ENCODE measurements around the gene KCNJ10.

KCNJ10 gene

DNA sequence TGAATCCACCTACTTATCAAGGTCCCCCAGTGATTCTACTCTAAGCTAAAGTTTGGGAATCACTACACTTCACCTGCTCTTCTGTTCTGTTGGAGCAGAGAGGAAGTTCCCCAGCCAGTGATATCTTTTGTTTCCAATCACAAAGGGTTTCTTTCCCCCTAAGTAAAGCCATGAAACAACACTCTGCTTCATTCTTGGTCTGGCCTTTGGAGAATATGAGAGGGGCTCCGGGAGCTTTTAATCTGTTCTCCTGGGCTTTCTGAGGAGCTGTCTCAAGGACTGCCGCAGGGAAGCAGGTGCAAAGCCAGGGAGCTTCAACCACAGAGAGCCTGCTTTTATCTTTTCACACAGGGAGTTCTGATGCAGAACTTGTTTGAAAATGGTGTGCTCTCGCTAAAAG lies 105.8 kb downstream of the KCNJ10 start:
- H3K4me3 ChIP-seq (ENCODE audit: severe bottlenecking) = no peak overlapping the region
- no peak overlapping the region for H3K27ac ChIP-seq (ENCODE audit: poor library complexity, severe bottlenecking)
- H3K9me3 ChIP-seq (ENCODE audit: severe bottlenecking) = no peaks in the 10 kb centered on the region
- H3K36me3 ChIP-seq (ENCODE audit: low read depth) = no peaks in the 10 kb centered on the region
- no peak for DNase-seq (ENCODE audit: low spot score)
- no peaks in the 10 kb centered on the region for H3K27me3 ChIP-seq (ENCODE audit: insufficient read depth, poor library complexity, severe bottlenecking)
- TF ChIP-seq, protein P1, sequence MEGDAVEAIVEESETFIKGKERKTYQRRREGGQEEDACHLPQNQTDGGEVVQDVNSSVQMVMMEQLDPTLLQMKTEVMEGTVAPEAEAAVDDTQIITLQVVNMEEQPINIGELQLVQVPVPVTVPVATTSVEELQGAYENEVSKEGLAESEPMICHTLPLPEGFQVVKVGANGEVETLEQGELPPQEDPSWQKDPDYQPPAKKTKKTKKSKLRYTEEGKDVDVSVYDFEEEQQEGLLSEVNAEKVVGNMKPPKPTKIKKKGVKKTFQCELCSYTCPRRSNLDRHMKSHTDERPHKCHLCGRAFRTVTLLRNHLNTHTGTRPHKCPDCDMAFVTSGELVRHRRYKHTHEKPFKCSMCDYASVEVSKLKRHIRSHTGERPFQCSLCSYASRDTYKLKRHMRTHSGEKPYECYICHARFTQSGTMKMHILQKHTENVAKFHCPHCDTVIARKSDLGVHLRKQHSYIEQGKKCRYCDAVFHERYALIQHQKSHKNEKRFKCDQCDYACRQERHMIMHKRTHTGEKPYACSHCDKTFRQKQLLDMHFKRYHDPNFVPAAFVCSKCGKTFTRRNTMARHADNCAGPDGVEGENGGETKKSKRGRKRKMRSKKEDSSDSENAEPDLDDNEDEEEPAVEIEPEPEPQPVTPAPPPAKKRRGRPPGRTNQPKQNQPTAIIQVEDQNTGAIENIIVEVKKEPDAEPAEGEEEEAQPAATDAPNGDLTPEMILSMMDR (IDR thresholded peaks at IDR 0.05; ENCODE audit: poor library complexity, severe bottlenecking) = no peak
- ATAC-seq (ENCODE audit: low read depth) = no peak
- peaks cover 9% of the 10 kb centered on the region for H3K4me1 ChIP-seq (ENCODE audit: insufficient read depth, poor library complexity, severe bottlenecking)

DNA sequence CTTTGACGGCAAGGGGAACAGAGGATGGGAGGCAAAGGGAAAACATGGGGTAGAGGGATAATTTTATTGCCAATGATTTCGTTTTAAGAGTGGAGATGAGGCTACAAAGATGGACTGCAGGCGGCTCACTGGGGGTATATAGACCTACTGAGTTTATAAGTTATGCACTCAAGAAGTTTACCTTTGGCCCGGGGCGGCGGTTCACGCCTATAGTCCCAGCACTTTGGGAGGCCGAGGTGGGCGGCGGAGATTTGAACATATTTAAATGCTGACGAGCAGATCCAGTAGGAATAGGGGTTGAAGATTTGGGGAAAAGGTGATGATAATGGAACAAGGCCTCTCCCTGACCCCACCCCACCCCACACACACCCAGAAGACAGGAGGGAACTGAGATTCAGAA lies 107.8 kb downstream of the KCNJ10 start:
- ATAC-seq (ENCODE audit: low read depth) (no peak), DNase-seq (ENCODE audit: low spot score) (no peak)
- TF ChIP-seq, protein P1 (IDR thresholded peaks at IDR 0.05; ENCODE audit: poor library complexity, severe bottlenecking) = no peak
- Histone ChIP-seq H3K27ac (ENCODE audit: poor library complexity, severe bottlenecking) (no peak overlapping the region), H3K4me3 (ENCODE audit: severe bottlenecking) (no peak overlapping the region), H3K27me3 (ENCODE audit: insufficient read depth, poor library complexity, severe bottlenecking) (no peaks in the 10 kb centered on the region), H3K4me1 (ENCODE audit: insufficient read depth, poor library complexity, severe bottlenecking) (peaks cover 9% of the 10 kb centered on the region), H3K9me3 (ENCODE audit: severe bottlenecking) (no peaks in the 10 kb centered on the region), H3K36me3 (ENCODE audit: low read depth) (no peaks in the 10 kb centered on the region)

DNA sequence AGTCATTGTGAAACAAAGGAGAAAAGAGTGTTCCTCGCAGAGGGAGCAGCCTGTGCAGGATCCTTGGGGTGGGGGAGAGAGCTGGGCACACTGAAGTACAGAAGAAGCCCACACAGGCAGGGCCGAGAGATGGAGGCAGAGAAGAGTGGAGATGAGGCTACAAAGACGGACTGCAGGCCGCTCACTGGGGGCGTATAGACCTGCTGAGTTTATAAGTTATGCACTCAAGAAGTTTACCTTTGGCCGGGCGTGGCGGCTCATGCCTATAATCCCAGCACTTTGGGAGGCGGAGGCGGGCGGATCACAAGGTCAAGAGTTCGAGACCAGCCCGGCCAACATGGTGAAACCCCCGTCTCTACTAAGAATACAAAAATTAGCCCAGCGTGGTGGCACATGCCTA lies 108.3 kb downstream of the KCNJ10 start:
- TF ChIP-seq, protein P1 (IDR thresholded peaks at IDR 0.05; ENCODE audit: poor library complexity, severe bottlenecking) = no peak
- ATAC-seq (ENCODE audit: low read depth) (no peak), DNase-seq (ENCODE audit: low spot score) (no peak)
- Histone ChIP-seq H3K27ac (ENCODE audit: poor library complexity, severe bottlenecking) (peak overlapping the region; percentile 74), H3K9me3 (ENCODE audit: severe bottlenecking) (no peaks in the 10 kb centered on the region), H3K4me3 (ENCODE audit: severe bottlenecking) (peak overlapping the region; percentile 19), H3K4me1 (ENCODE audit: insufficient read depth, poor library complexity, severe bottlenecking) (peaks cover 9% of the 10 kb centered on the region), H3K36me3 (ENCODE audit: low read depth) (no peaks in the 10 kb centered on the region), H3K27me3 (ENCODE audit: insufficient read depth, poor library complexity, severe bottlenecking) (no peaks in the 10 kb centered on the region)

DNA sequence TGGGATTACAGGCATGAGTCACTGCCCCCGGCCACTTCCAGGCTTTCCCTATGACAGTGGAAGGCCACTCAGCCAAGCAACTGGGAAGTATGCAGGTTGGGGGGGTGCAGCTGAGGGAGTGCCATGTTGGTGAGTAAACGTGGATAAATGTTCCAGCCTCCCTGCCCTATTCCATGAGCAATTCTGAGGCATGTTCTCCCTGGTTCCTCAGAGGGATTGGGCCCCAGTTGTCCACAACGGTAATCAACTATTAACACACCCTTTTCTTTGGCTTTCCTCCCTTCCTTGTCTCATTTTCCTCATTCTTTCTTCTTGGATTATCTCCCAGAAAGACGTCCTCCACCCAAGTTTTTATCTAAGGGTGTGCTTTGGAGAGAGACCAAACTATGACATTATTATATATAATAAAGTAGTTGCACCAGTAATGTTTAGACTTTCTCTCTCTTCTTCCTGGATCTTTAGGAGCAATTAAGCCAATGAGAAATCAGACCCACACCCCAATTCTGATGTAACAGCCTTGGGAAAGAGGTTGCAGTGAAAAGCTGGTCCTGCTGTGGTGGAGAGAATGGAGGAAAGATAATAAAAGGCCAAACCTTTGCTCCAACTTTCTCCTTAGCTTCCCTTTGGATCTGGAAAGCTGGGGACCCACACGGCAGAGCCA lies 109.1 kb downstream of the KCNJ10 start:
- H3K4me3 ChIP-seq (ENCODE audit: severe bottlenecking) = peak overlapping the region; percentile 19

DNA sequence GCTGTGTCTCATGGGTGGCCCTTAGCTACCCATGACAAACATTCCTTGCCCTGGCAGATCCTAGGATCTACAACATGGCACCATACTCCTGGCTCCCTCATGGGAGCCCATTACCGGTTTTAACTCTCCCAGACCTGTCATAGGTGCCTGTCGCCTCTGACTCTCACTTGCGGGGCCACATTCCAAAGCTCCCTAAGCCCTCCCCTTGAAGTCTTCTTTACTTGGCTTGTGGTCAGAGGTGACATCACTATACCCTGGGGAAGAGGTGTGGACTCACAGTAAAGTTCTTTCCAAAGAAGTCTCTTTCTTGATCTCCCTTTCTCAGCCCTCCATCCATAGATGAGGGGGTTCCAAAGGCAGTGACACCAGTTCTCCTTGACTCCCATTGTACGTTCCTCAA lies 110.5 kb downstream of the KCNJ10 start:
- TF ChIP-seq, protein P1 (IDR thresholded peaks at IDR 0.05; ENCODE audit: poor library complexity, severe bottlenecking) = no peak
- H3K4me3 ChIP-seq (ENCODE audit: severe bottlenecking) = no peak overlapping the region
- no peaks in the 10 kb centered on the region for H3K9me3 ChIP-seq (ENCODE audit: severe bottlenecking)
- H3K27me3 ChIP-seq (ENCODE audit: insufficient read depth, poor library complexity, severe bottlenecking) = no peaks in the 10 kb centered on the region
- peak; percentile 19; the same call in 2 of the 3 replicates for ATAC-seq (ENCODE audit: low read depth)
- peaks cover 17% of the 10 kb centered on the region for H3K4me1 ChIP-seq (ENCODE audit: insufficient read depth, poor library complexity, severe bottlenecking)
- no peaks in the 10 kb centered on the region for H3K36me3 ChIP-seq (ENCODE audit: low read depth)
- no peak overlapping the region for H3K27ac ChIP-seq (ENCODE audit: poor library complexity, severe bottlenecking)
- no peak for DNase-seq (ENCODE audit: low spot score)

More for the DNA sequence above, 109.1 kb downstream of the KCNJ10 start:
- DNase-seq (ENCODE audit: low spot score) (peak; percentile 86), ATAC-seq (ENCODE audit: low read depth) (peak; percentile 88)
- Histone ChIP-seq H3K27me3 (ENCODE audit: insufficient read depth, poor library complexity, severe bottlenecking) (no peaks in the 10 kb centered on the region), H3K27ac (ENCODE audit: poor library complexity, severe bottlenecking) (peak overlapping the region; percentile 74), H3K4me1 (ENCODE audit: insufficient read depth, poor library complexity, severe bottlenecking) (peaks cover 9% of the 10 kb centered on the region), H3K36me3 (ENCODE audit: low read depth) (no peaks in the 10 kb centered on the region), H3K9me3 (ENCODE audit: severe bottlenecking) (no peaks in the 10 kb centered on the region)
- TF ChIP-seq, protein P1 (IDR thresholded peaks at IDR 0.05; ENCODE audit: poor library complexity, severe bottlenecking) = no peak

Data from RWPE2 (cell line).